ENCODE measurements around the gene FAM50B.

FAM50B gene

DNA sequence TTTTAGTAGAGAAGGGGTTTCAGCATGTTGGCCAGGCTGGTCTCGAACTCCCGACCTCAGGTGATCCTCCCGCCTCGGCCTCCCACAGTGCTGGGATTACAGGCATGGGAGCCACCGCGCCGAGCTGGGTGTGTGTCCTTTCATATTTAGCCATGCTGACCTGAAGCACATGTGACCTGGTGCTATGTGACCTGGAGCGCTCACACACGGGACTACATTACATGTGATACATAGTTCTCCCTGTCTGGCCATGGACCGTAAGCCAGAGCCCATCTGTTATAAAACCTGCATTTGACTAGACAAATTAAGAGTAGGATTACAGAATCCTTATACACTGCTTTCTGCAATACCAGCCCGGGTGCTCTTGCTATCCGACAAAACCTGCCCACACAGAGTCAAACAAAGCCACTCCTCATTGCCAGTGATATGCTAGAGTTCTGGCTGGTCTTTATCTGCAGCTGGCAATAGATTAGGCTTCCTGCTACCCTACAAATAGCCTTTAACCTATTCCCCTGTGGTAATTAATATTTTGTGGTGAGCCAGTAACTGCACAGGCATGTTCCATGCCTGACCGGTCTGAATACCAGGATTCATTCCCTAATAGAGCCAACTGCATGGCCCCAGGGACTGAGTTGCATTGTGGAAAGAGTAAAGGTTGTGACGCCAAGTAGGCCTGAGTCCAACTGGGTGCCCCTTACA lies 26.3 kb upstream of the FAM50B start:
- no peak for DNase-seq

DNA sequence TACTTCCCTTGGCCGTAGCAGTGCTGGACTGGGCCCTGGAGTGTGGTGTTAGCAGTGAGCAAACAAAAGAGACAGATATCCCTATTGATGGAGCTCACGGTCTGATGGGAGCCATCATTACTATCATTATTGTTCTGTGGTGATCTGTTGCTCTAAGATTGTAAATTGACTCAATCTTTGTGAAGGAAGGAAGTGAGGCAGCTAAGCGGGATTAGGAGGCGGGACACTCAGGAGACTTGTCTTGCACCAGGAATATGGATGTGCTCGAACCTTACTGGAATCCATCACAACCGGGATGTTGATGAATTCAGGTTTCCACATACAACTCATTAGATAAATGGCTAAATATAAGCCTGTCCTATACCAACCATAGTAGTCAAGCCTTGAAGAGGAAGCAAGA lies 25.5 kb upstream of the FAM50B start:
- no peak for DNase-seq

DNA sequence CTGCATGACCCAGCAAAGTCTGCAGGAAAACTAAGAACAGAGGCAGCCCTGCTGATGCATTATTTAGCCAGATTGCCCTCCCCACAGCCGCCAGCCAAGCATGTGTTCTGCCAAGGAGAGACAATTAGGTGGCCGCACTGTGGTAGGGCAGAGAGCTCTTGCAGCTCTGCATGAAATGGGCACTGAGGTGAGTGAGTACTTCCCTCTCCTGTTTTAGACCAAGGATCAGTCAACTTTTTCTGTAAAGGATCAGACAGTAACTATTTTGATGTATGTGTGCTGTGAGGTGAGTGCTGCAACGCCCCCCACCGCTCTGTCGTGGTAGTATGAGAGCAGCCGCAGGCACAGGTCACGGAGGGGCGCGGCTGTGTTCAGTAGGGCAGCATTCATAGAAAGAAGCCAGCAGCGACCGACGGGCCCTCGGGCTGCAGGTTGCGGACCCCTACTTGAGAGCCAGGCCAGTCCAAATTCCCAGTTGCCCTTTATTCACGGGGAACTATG lies 23.8 kb upstream of the FAM50B start:
- no peak for DNase-seq

DNA sequence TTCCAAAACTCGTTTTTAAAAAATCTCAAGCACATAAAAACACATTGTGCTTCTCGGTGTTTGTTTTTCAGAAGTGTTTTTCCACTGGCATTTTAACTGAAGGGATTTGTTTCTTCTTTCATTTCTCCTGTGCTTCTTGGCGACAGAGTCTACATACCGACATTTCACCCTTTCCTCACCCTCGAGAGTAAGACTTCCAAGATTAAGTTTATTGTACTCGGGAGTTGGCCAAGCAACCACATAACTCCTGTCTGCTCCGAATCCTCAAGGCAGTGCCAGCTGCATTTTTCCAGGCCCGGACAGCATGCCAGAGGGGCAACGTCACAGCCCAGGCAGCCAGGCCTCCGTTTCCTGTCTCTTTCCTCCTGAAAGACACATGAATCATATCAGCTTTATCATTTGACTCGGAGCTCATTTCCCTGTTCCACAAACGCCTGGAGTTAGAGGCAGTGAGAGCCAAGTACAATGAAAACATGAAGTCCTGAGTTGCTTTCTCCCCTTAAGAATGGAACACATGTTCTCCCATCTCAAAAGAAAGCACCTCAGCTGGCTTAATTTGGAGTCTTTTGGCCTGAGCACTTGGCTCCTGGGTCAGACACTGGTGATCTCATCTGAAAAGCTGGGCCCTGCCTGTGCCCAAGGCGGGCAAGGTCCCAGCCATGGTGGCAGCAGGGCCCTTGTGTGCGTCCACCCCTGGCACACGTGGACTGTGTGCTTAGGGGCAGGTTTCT lies 23.2 kb upstream of the FAM50B start:
- DNase-seq: no peak

DNA sequence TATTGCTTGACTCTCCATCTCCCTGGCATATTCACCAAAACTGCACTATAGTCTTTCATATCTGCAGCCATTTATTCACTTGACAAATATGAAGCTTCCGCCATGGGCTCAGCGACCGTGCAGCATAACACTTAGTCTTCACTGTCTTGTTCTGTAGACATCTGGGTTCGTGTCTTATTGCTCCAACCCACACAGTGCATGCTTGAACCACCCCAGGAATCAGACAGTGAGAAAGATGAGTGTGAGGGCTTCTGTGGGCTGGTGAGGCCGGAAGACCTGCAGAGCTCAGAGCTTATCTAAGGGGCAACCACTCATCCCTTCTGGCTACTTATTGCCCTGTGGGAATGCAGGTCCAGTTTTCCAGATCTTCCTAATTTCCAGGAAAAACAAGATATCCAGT lies 19.9 kb upstream of the FAM50B start:
- no peak for DNase-seq

DNA sequence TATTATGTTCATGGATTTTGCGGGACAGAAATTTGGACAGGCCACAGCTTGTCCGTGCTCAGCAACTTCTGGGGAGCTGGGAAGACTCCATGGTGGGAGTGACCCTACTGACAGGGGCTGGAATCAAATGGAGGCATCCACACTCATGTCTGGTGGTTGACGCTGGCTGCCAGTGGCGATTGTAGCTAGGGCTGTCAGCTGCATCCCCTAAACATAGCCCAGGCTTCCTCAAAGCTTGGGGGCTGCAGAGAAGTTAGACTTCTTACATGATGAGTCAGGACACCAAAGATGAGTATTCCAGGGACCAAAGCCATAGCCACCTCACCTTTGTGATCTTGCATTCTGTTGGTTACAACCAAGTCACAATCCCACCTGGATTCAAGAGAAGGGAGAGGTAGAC lies 18.4 kb upstream of the FAM50B start:
- DNase-seq: no peak

DNA sequence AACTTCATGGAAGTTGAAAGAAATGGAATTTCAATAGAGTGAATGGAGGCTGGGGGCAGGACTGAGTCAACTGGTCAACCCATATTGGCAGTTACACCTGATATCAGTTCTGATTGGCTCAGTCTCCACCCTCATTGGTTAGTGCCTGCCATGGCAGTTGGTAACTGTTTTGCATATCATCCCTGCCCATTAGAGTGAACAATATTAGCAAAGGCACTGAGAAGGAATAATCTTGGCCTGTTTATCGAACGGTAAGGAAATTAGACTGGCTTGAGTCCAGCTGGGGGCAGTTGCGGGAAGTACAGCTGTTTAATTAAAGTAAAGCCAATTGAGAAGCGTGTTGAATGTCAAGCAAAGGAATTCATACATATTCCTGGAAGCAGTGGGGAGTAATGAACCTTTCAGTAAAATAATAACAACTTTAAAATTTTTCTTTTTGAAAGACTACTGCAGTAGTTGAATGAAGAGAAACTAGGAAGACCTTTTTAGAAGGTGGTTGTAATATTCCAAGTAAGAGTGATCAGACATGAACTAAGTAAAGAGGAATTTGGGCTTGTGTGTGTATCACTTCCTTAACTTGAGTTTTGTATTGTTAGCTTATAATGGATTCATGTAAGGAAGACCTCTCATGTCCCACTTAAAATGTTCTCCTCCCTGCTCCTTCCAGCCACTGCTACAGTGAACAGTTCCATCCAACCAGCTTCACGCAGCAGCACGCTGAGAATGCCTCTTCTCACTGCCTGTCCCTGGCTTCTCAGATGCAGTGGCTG lies 17.2 kb upstream of the FAM50B start:
- no peak for DNase-seq

DNA sequence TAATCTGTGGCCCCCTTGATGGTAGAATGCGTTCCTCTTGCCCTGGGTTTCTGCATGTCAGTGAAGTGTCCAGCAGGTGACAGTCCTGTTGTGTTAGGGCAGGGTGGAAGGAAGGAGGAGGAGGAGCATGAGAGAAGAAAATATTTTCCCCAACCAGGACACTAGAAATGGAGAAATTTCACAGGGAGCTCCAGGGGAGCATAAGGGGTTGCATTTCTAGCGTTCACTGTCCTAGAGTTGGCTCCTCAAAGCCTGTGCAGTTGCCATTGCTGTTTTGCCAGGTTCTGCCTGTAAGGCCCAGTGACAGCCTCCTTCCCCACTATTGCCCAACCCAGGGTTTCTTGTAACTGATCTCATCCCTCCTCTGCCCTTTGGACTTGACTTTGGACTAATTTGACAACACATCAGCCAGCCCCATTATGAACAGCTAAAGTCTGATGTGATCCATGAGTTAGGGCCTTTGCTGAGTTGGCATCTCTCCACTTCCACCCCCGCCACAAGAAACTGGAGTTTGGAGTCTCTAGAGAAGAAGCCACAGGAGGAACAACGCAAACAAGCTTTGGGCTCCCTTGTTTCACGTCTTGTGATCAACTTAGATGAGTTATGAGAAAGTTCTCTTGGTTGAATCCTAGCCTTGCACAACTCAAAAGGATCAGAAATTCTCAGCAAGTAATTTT lies 14.0 kb upstream of the FAM50B start:
- no peak for DNase-seq

DNA sequence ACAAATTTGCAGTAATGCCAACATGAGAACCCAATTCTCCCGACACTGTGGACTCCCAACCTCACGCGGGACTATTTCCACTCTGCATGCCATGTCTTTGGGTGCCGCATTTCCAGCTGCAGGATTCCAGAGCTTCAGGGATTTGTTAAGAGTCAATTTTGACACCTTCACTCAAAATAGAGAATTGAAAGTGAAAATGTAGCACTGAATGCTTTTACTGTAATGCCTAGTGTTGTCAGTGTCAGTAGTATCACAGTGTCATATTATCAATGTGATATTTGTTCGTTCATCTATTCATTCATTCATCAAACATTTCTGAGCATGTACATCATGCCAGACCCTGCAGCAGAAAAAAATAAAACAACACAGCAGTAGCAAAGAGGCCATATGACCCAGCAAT lies 13.4 kb upstream of the FAM50B start:
- no peak for DNase-seq

DNA sequence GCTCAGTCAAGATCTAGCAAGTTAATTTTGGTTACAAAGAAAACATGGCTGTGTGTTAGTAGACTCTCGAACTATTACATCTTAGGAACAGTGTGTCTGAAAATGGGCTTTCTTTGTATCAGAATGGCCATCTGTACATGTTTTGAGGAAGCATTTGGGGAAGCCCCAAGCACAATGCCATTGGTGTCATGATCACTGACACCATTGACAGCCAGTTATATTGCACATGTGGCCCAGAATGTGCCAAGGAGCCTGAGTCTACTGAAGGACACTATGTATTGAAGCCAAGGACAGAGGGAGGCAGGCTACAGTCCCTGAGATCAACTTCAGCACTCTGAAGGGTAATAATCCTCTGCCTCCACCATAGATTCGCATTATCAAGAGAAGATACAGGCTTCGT lies 12.6 kb upstream of the FAM50B start:
- no peak for DNase-seq

DNA sequence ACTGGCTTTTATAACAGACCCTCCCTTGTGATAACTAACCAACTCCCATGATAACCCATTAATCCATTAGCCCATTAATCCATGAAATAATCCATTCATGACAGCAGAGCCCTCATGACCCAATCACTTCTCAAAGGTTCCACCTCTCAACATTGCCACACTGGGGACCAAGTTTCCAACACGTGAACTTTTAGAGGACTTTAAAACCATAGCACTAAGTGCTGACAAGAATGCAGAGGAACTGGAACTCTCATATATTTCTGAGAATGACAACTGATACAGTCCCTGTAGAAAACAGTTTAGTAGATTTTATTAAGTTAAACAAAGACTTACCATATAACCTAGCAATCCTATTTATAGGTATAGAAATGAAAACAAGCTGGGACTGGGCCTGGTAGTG lies 11.4 kb upstream of the FAM50B start:
- no peak for DNase-seq

DNA sequence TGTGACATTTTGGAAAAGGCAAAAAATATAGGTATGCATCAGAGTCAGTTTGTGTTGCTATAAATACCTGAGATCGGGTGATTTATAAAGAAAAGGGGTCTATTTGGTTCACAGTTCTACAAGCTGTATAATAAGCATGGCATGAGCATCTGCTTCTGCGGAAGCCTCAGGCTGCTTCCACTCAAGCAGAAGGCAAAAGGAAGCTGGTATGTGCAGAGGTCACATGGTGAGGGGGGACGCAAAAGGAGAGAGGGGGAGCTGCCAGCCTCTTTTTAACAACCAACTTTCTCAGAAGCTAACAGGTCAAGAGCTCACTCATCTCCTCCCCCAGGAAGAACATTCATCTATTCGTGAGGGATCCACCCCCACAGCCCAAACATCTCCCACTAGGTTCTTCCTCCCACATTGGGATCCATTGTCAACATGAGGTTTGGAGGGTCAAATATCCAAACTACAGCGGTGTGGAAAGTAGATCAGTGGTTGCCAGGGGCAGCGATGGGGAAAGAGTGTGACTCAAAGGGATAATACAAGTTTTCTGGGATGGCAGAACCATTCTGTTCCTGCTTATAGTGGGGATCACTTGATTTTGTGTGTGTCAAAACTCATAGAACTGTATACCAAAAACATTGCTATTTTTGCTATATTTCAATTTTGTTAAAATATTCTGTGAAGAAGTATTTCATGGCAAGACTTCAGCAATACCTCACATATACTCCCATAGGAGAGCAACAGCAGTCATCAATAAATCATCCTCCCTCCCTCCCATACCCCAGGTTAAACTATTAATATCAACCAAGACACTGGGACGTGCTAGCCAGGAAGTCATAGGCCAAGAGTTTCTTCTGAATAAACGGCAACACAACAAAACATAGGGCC lies 9.9 kb upstream of the FAM50B start:
- DNase-seq: no peak

DNA sequence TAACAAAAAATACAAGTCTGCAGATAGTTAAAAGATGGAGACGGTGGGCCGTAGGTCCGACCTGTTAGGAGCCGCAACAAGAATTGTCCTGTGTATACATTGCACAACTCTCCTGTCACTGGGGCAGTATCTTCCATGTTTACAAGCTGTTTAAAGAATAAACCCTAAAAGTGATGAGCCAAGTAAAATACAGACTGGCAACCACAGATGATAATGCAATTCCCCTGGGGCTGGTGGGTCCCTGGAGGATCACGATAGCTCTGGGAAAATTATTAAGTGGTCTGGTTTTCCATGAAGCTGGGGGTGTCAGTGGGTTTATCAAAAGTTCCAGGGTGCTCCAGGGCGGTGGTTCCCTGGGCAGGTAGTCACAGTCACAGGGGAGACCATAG lies 8.1 kb upstream of the FAM50B start:
- no peak for DNase-seq

DNA sequence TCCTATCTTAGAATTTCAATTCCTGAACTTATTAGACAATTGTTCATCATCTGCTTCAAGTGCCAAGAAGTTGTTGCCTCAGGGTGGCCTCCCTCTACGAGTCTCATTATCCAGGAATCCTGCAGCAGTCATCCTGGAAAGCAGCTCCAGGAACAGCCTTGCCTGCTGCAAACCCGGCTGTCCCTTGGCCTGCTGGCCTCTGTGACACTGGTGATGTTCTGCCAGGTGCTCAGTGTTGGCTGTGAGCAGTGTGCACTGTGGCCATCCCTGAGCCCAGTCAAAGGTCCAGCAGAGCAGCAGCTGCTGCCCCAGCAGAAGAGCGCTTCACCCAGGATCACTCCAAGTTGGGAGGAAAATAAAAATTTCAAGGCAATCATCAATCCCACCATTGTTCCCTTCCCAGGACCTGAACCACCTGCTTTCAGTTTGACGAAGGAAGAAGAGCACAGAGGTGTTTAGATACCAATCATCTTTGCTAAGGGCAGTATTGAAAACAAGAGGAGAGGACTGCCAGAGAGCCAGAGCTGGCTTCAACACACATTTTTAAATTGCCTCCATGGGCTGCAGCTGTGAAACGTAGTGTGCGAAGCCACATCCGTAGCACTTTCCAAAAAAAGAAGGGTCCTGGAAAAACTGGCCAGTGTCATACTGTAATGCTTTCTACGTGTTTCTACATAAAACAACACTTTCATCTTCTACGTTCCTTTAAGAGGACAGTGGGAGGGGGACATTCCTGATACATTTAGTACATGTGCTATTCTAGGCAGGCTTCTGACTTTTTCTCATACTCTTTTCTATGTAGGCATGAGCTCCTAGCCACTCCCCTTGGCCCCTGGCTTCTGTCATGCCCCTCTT lies 7.2 kb upstream of the FAM50B start:
- no peak for DNase-seq

DNA sequence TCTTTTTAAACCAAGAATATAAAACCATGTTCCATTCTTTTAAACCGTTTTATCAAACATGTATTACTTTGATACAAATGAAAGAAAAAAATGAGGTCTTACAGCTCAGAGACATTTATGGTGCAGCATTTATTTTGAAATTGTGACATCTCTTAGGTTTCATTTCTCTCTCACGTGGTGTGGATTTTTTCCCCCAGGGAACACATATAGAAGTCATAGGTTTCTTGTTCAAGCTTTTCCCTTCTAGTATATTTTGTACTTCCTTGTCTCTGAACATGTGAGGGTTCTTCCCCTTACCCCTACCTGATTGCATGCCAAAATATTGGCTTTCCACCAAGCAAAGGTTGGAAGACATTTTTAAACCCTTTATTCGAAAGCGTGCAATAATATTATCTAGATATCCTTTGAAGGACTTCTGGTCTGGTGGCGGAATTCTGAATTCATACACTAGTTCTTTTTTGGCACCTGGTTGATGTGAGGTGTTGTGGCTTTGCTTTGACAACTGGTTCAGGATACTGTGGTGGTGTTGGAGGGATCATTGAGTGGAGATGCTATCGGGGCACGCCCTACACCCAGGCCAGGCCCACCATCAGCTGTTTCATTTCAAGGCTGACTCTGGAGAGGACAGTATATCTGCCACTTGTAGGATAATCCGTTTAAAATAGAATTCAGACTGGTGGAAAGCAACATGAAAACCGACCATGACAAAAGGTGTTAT lies 5.6 kb upstream of the FAM50B start:
- no peak for DNase-seq

DNA sequence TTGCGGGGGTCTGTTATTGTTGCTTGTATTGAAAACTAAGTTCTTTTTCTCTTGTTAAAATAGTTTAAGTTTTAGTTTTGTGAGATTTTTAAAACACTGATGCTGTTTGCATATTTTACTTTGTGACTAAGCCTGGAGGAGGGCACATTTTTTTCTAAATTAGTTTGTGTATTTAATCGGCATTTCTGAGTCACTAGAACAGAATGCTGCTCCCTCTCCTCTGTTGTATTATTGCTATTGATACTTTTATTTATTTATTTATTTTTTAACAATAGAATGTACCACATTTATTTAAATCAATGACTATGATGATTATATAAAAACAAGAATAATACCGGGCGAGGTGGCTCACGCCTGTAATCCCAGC lies 5.1 kb upstream of the FAM50B start:
- DNase-seq: no peak

DNA sequence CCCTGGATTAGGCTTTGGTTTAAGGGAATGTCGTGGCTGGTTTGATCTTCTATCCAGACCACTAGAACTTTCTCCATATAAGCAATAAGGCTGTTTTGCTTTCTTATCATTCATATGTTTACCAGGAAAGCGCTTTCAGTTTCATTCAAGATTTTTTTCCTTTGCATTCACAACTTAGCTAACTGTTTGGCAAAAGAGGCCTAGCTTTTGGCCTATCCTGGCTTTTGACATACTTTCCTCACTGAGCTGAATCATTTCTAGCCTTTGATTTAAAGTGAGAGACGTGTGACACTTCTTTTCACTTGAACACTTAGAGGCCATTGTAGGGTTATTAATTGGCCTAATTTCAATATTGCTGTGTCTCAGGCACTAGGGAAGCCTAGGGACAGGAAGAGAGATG lies 1.7 kb upstream of the FAM50B start:
- no peak for DNase-seq

DNA sequence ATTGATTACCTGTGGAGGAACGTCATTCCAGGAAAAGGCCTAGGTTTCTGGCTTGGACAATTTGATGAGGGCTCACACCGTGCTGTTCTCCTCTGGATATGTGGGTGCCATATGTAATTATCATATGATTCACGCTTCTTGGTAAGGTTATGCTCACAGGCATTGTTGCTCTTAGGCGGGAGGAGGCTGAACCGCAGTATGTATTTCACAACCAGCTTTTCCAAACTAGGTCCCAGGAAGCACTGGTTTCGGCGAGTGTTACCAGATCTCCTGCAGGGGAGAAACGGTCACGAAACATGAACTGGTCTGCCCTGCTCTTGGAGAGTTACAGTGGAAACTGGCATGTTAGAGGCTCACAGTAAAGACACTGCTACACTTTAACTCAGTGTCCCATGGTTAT lies 793 bp upstream of the FAM50B start:
- no peak for DNase-seq

DNA sequence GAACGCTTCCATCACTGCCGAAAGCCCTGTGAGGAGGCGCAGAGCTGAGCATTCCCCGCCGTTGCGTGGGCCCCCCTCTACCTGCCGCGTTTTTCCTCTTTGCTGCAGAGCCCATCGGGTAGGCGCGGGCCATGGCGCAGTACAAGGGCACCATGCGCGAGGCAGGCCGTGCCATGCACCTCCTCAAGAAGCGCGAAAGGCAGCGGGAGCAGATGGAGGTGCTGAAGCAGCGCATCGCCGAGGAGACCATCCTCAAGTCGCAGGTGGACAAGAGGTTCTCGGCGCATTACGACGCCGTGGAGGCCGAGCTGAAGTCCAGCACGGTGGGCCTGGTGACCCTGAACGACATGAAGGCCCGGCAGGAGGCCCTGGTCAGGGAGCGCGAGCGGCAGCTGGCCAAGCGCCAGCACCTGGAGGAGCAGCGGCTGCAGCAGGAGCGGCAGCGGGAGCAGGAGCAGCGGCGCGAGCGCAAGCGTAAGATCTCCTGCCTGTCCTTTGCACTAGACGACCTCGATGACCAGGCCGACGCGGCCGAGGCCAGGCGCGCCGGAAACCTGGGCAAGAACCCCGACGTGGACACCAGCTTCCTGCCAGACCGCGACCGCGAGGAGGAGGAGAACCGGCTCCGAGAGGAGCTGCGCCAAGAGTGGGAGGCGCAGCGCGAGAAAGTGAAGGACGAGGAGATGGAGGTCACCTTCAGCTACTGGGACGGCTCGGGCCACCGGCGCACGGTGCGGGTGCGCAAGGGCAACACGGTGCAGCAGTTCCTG lies 693 bp downstream of the FAM50B start:
- DNase-seq: no peak

All from DMS 273 treated with DMSO at 0.1 percent for 48 hours (cell line).